Mucosa of rectum (tissue), 2 donors: ENCODE measurements around the gene AGBL4.

ENCODE experiments used
- H3K27ac ChIP-seq, 2 donors: one replicate each; pipeline ENCODE4 v1.7.0; 2013; ENCODE audit warnings: inconsistent platforms in 2 of 2, low read depth in 2 of 2, low read length in 2 of 2
- H3K27me3 ChIP-seq, 2 donors: one replicate each; pipeline ENCODE4 v1.7.0; 2013; ENCODE audit warnings: low read length in 2 of 2; ENCODE audit not compliant: control insufficient read depth in 2 of 2, insufficient read depth in 2 of 2
- H3K36me3 ChIP-seq, 2 donors: one replicate each; pipeline ENCODE4 v1.7.0; 2013; ENCODE audit warnings: low read length in 2 of 2; ENCODE audit not compliant: control insufficient read depth in 2 of 2, insufficient read depth in 2 of 2
- H3K4me1 ChIP-seq, 2 donors: one replicate each; pipeline ENCODE4 v1.7.0; 2013; ENCODE audit warnings: low read length in 2 of 2, mild to moderate bottlenecking in 1 of 2; ENCODE audit not compliant: control insufficient read depth in 2 of 2, insufficient read depth in 2 of 2
- H3K4me3 ChIP-seq, 2 donors: one replicate each; pipeline ENCODE4 v1.7.0; 2013; ENCODE audit warnings: low read length in 2 of 2
- H3K9ac ChIP-seq, 2 donors: one replicate each; pipeline ENCODE4 v1.7.0; 2013; ENCODE audit warnings: low read length in 2 of 2, low read depth in 1 of 2, mild to moderate bottlenecking in 1 of 2
- H3K9me3 ChIP-seq, 2 donors: one replicate each; pipeline ENCODE4 v1.7.0; 2013; ENCODE audit warnings: low read length in 2 of 2; ENCODE audit not compliant: control insufficient read depth in 2 of 2
- donor health status: healthy.
- donor health status: Normal muscosa, but diverticular disease.

AGBL4 gene

DNA sequence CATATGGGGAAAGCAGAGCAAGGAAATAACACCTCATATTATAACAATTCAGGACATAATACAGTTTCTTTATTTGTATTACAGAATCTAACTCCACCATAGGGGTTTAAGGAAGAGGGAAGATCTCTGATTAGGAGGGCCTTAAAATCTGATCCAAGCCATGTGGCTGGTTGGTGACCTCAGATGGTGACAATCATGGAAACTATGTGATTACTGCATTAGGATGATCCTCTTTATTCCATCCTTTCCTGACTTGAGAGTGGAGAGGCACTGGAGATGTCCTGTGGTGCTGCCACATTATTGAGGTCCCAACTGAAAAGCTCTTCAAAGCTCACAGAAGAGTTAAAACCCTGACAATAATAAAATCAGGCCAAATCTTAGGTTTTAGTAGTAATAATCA, 1078.9 kb downstream of the AGBL4 start:
- Histone ChIP-seq H3K4me1 (no peaks in the 10 kb centered on the region), H3K4me3 (no peak overlapping the region)

DNA sequence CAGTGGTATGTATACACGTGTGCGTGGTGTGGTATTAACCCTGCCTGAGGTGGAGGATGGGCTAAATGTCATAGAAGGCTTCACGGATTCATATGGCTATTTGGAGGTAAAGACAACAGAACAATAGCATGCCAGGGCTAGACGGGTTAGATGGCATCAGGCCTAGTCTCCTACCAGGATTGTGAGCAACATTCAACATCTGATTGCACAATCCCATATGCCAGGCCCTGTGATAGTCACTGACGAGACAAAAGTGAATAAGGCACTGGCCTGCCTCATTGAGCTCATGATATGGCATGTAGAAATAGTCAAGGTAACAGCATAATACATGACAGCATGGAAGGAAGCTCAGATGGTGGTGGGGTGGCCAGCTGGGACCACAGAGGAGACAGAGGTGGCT, 1079.9 kb downstream of the AGBL4 start:
- no peaks in the 10 kb centered on the region for H3K4me1 ChIP-seq
- H3K27me3 ChIP-seq: no peaks in the 10 kb centered on the region
- H3K4me3 ChIP-seq: no peak overlapping the region
- H3K36me3 ChIP-seq: no peaks in the 10 kb centered on the region
- H3K9me3 ChIP-seq: no peaks in the 10 kb centered on the region
- H3K9ac ChIP-seq: no peak overlapping the region
- no peak overlapping the region for H3K27ac ChIP-seq

More for the DNA sequence above, 1078.9 kb downstream of the AGBL4 start:
- Histone ChIP-seq H3K27ac (no peak overlapping the region), H3K9ac (no peak overlapping the region), H3K9me3 (no peaks in the 10 kb centered on the region), H3K36me3 (no peaks in the 10 kb centered on the region), H3K27me3 (no peaks in the 10 kb centered on the region)

- Histone ChIP-seq H3K9ac (no peak overlapping the region), H3K27me3 (no peaks in the 10 kb centered on the region), H3K9me3 (no peaks in the 10 kb centered on the region), H3K27ac (no peak overlapping the region), H3K4me3 (no peak overlapping the region), H3K36me3 (no peaks in the 10 kb centered on the region), H3K4me1 (no peaks in the 10 kb centered on the region)
Measured at GRCh38 chr1:48943393-48943792, 1080.4 kb downstream of the AGBL4 start.

DNA sequence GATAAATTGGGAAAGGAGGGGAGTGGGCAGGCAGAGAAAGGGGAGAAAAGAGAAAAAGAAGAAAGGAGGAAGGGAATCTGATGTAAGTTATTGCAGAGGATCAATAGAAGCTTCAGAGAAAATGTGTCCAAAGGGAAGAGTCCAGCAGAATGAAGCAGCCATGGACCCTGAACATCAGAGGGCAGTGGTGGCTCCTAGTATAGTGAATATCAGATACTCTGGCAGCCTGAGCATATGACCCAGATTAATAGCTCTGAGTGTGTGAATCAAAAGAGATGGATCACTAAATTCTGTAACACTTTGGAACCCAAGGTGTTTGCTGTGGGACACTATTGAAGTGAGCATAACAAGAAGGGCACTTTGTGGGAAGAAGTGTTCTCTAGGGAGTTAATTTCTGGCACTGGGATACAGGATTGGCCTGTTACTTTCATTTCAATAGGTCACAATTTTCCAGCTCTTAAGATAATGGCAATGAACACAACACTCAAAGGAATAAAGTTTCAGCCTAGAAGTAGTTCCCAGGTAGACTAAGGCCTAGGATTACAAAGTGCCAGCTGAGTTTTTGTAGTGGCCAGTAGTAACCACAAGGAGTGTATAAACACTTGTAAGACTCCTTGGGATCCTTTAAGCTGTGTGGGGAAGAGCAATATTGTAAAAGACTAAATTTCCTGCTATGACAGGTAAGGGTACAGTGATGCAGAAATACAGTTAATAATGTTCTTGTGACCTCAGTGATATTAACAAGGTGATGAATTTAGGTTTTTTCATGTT, 1082.6 kb downstream of the AGBL4 start:
- Histone ChIP-seq H3K36me3 (no peaks in the 10 kb centered on the region), H3K9ac (no peak overlapping the region), H3K27ac (no peak overlapping the region), H3K27me3 (no peaks in the 10 kb centered on the region), H3K4me1 (no peaks in the 10 kb centered on the region), H3K9me3 (no peaks in the 10 kb centered on the region), H3K4me3 (no peak overlapping the region)

DNA sequence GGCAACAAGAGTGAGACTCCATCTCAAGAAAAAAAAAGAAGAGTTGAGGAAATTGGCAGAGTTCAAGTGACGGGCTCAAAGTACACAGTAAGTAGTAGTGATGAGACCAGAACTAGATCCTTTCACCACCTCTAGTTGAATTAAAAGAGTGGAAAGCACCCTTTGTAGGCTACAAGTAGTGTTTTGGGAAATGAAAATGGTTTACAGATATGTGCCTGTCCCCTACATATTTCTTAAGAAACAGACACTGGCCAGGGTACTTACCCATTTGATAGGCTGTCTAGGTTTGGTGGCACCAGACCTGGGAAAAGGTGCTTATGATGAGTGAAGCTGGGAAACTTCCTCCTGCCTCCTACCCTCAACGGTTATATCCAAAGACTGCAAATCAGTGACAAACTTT, 1083.4 kb downstream of the AGBL4 start:
- H3K9ac ChIP-seq: no peak overlapping the region
- no peaks in the 10 kb centered on the region for H3K4me1 ChIP-seq
- H3K9me3 ChIP-seq: no peaks in the 10 kb centered on the region
- no peak overlapping the region for H3K27ac ChIP-seq
- H3K27me3 ChIP-seq: no peaks in the 10 kb centered on the region
- H3K36me3 ChIP-seq: no peaks in the 10 kb centered on the region
- no peak overlapping the region for H3K4me3 ChIP-seq

DNA sequence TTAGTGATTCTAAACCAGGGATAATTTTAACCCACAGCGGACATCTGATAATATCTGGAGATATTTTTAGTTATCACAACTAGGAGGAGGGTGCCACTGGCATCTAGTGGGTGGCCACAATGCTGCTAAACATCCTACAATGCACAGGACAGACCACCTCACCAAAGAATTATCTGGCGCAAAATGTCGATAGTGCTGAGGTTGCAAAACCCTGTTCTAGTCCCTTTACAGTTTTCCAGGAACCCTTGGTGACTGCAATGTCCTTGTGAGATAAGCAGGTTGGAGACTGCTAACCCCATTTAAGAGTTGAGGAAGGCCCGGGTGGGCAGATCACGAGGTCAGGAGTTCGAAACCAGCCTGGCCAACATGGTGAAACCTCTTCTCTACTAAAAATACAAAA, 1083.9 kb downstream of the AGBL4 start:
- no peak overlapping the region for H3K4me3 ChIP-seq
- H3K27me3 ChIP-seq: no peaks in the 10 kb centered on the region
- H3K27ac ChIP-seq: no peak overlapping the region
- no peaks in the 10 kb centered on the region for H3K36me3 ChIP-seq
- H3K9ac ChIP-seq: no peak overlapping the region
- no peaks in the 10 kb centered on the region for H3K9me3 ChIP-seq
- no peaks in the 10 kb centered on the region for H3K4me1 ChIP-seq

DNA sequence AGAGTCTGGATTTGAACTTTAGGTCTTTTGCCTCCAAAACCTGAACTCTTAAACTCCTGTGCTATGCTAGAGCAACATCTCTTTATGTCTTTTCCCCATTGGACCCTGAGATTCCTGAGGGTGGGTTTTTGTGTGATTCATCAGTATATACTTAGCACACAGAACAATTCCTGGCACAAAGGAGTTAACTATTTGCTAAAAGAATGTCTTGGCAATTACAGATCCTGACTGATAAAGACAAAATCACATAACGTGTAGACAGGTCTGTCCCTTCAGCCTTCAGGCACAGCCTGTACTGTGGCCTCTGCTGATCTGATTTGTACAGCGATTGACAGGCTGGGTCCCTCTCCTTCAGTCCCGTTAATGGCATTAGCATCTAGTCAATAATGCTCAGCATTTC, 1084.7 kb downstream of the AGBL4 start:
- Histone ChIP-seq H3K9me3 (no peaks in the 10 kb centered on the region), H3K4me1 (no peaks in the 10 kb centered on the region), H3K27ac (no peak overlapping the region), H3K36me3 (no peaks in the 10 kb centered on the region), H3K9ac (no peak overlapping the region), H3K4me3 (no peak overlapping the region), H3K27me3 (no peaks in the 10 kb centered on the region)

GRCh38 chr1:48937732-48938131, 1086.0 kb downstream of the AGBL4 start:
- Histone ChIP-seq H3K27ac (no peak overlapping the region), H3K9ac (no peak overlapping the region), H3K9me3 (no peaks in the 10 kb centered on the region), H3K4me1 (no peaks in the 10 kb centered on the region), H3K4me3 (no peak overlapping the region), H3K27me3 (no peaks in the 10 kb centered on the region), H3K36me3 (no peaks in the 10 kb centered on the region)

GRCh38 chr1:48936436-48936835, 1087.3 kb downstream of the AGBL4 start:
- Histone ChIP-seq H3K9ac (no peak overlapping the region), H3K27me3 (no peaks in the 10 kb centered on the region), H3K4me3 (no peak overlapping the region), H3K4me1 (no peaks in the 10 kb centered on the region), H3K36me3 (no peaks in the 10 kb centered on the region), H3K27ac (no peak overlapping the region), H3K9me3 (no peaks in the 10 kb centered on the region)

GRCh38 chr1:48932366-48932765, 1091.4 kb downstream of the AGBL4 start:
- no peaks in the 10 kb centered on the region for H3K27me3 ChIP-seq
- H3K36me3 ChIP-seq: no peaks in the 10 kb centered on the region
- H3K4me1 ChIP-seq: no peaks in the 10 kb centered on the region
- no peak overlapping the region for H3K9ac ChIP-seq
- H3K9me3 ChIP-seq: no peaks in the 10 kb centered on the region
- H3K27ac ChIP-seq: no peak overlapping the region
- no peak overlapping the region for H3K4me3 ChIP-seq
